HG03575 (cell line): Measurements from ENCODE around the gene ZNF474.
"Not testable (repeated sequence)": the region's sequence is repeated elsewhere in the genome, so short reads cannot be mapped to it uniquely, and the experiment has no call there.

Experiments
- ATAC-seq: cut with Tn5 transposase; IDR thresholded peaks from one replicate; pipeline ENCODE4 v1.9.1; 2021; ENCODE audit not compliant: unreplicated experiment, insufficient number of reproducible peaks, low FRiP score; ENCODE audit errors: extremely low read depth

ZNF474 gene

GRCh38 chr5:122129306-122129705, at the start of gene ZNF474:
Gene ZNF474, plus strand, starts transcription at chr5:122129546. Its CDS starts 22,445 bp downstream, at chr5:122151991.
- no peak for ATAC-seq

GRCh38 chr5:122081541-122081940, 47.8 kb upstream of the ZNF474 start:
- ATAC-seq: no peak

- no peak for ATAC-seq
Measured at GRCh38 chr5:122083535-122083934, 45.8 kb upstream of the ZNF474 start.

GRCh38 chr5:122085041-122085440, 44.3 kb upstream of the ZNF474 start:
- ATAC-seq: no peak

- no peak for ATAC-seq
Measured at GRCh38 chr5:122089096-122090013, 40.0 kb upstream of the ZNF474 start.

- ATAC-seq: no peak
Measured at GRCh38 chr5:122091936-122092600, 37.3 kb upstream of the ZNF474 start.

GRCh38 chr5:122093415-122094180, 35.7 kb upstream of the ZNF474 start:
- no peak for ATAC-seq

GRCh38 chr5:122094251-122094650, 35.1 kb upstream of the ZNF474 start:
- not testable (repeated sequence) for ATAC-seq

GRCh38 chr5:122095158-122095557, 34.2 kb upstream of the ZNF474 start:
- ATAC-seq: no peak

GRCh38 chr5:122097391-122097790, 32.0 kb upstream of the ZNF474 start:
- no peak for ATAC-seq

- no peak for ATAC-seq
Measured at GRCh38 chr5:122099060-122099790, 30.1 kb upstream of the ZNF474 start.

GRCh38 chr5:122101636-122102285, 27.6 kb upstream of the ZNF474 start:
- no peak for ATAC-seq

GRCh38 chr5:122102825-122103224, 26.5 kb upstream of the ZNF474 start:
- ATAC-seq: no peak

- no peak for ATAC-seq
Measured at GRCh38 chr5:122105909-122106308, 23.4 kb upstream of the ZNF474 start.

GRCh38 chr5:122107016-122107415, 22.3 kb upstream of the ZNF474 start:
- ATAC-seq: no peak

GRCh38 chr5:122110987-122111386, 18.4 kb upstream of the ZNF474 start:
- ATAC-seq: no peak

- ATAC-seq: no peak
Measured at GRCh38 chr5:122111460-122111859, 17.9 kb upstream of the ZNF474 start.

GRCh38 chr5:122112063-122112462, 17.3 kb upstream of the ZNF474 start:
- ATAC-seq: no peak
